Inflammatory macrophage treated with lipopolysaccharide for 4 hours (primary cell): ENCODE data around the gene CAPS.
"Not testable (repeated sequence)": the region's sequence is repeated elsewhere in the genome, so short reads cannot be mapped to it uniquely, and the experiment has no call there.

Experiments
- DNase-seq: peaks from one replicate; pipeline ENCODE4 v3.0.0-alpha.2; 2020

CAPS gene

GRCh38 chr19:5913739-5914357, at the start of gene CAPS:
TSS of gene CAPS (plus strand) at chr19:5914254. CDS start at chr19:5914407, 153 bp downstream.
- DNase-seq, result no peak

- no peak for DNase-seq
Observed at GRCh38 chr19:5864725-5865486, 49.1 kb upstream of the CAPS start.

- no peak for DNase-seq
Observed at GRCh38 chr19:5865772-5866171, 48.3 kb upstream of the CAPS start.

- no peak for DNase-seq
Observed at GRCh38 chr19:5867201-5868136, 46.6 kb upstream of the CAPS start.

- no peak for DNase-seq
Observed at GRCh38 chr19:5870986-5871394, 43.1 kb upstream of the CAPS start.

GRCh38 chr19:5873617-5874199, 40.3 kb upstream of the CAPS start:
- no peak for DNase-seq

- peak; percentile 63 for DNase-seq
Observed at GRCh38 chr19:5874496-5874895, 39.6 kb upstream of the CAPS start.

GRCh38 chr19:5877427-5877826, 36.6 kb upstream of the CAPS start:
- no peak for DNase-seq

GRCh38 chr19:5877882-5878281, 36.2 kb upstream of the CAPS start:
- no peak for DNase-seq

GRCh38 chr19:5880196-5880595, 33.9 kb upstream of the CAPS start:
- DNase-seq, result no peak

- DNase-seq, result no peak
Observed at GRCh38 chr19:5880604-5881078, 33.4 kb upstream of the CAPS start.

- DNase-seq, result no peak
Observed at GRCh38 chr19:5881543-5882299, 32.3 kb upstream of the CAPS start.

GRCh38 chr19:5882421-5882968, 31.6 kb upstream of the CAPS start:
- no peak for DNase-seq

- not testable (repeated sequence) for DNase-seq
Observed at GRCh38 chr19:5883157-5883873, 30.7 kb upstream of the CAPS start.

- DNase-seq, result peak; percentile 47
Observed at GRCh38 chr19:5884065-5884811, 29.8 kb upstream of the CAPS start.

- no peak for DNase-seq
Observed at GRCh38 chr19:5889288-5889971, 24.6 kb upstream of the CAPS start.

GRCh38 chr19:5890099-5890498, 24.0 kb upstream of the CAPS start:
- DNase-seq, result no peak

- no peak for DNase-seq
Observed at GRCh38 chr19:5891572-5891937, 22.5 kb upstream of the CAPS start.

GRCh38 chr19:5891938-5892771, 21.9 kb upstream of the CAPS start:
- DNase-seq, result peak; percentile 13
